ENCODE data around the gene C5orf58. TPM values are rescaled to one million over a fixed set of nuclear protein-coding genes. Genes with fewer than 3 reads are reported as not detected.
A peak's percentile ranks its signal among the peaks of the same experiment; 100 is the strongest.

C5orf58 gene
- total and polyA plus RNA-seq, 9 of the 15 experiments (the other 6 are each of a cell fraction or from before 2014, with no cell fraction given), result 1.5 to 7.6 (median 5.3) TPM

DNA sequence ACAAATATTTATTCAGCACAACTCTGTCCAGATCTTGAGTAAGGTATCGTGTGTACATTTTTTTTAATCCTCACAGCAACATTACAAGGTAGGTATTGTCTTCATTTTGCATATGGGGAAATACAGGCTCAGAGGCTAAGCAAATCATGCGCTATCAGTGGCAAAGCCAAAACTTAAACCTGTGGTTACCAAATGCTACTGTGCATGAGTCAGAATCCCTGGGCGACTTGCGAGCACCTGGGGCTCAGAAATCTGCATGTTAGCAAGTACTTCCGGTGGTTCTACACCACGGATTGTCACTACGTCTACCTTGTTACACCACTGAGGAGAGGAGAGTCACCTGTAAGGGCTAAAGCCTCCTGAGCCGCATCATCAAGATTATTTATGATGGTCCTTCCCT lies 21.3 kb downstream of the C5orf58 start:
- Histone ChIP-seq H4K20me1 (replicated peaks; ENCODE audit: control insufficient read depth, insufficient read depth, low read length) (no peaks in the 10 kb centered on the region), H3K9me1 (ENCODE audit: control insufficient read depth, insufficient read depth, low read length) (no peaks in the 10 kb centered on the region), H3K27ac (ENCODE audit: extremely low read depth, low read depth, low read length) (no peak overlapping the region), H2AFZ (ENCODE audit: low read depth, low read length) (no peak overlapping the region), H3K9me3 (replicated peaks; ENCODE audit: control insufficient read depth, insufficient read depth, low read depth, low read length) (no peaks in the 10 kb centered on the region), H3K79me2 (ENCODE audit: control insufficient read depth, insufficient read depth, low read length) (no peaks in the 10 kb centered on the region), H3K4me2 (ENCODE audit: insufficient read depth, low read length) (no peak overlapping the region), H3K4me3 (no peak overlapping the region), H3K4me1 (replicated peaks in 1 of 2; ENCODE audit: control insufficient read depth in 2 of 2, insufficient read depth in 2 of 2, low read length in 2 of 2) (peaks cover 0 to 19% of the 10 kb centered on the region in 2 experiments; a peak in 3 of 5 replicates), H3K9ac (ENCODE audit: insufficient read depth in 1 of 2, low read depth in 2 of 2, low read length in 2 of 2) (no peak overlapping the region), H3K27me3 (ENCODE audit: control insufficient read depth in 2 of 2, insufficient read depth in 2 of 2, low read length in 2 of 2) (no peaks in the 10 kb centered on the region; a peak in 1 of 5 replicates), H3K36me3 (ENCODE audit: control insufficient read depth, insufficient read depth, low read length) (no peaks in the 10 kb centered on the region)
- no peak for ATAC-seq
- intact Hi-C loops (cut with micrococcal nuclease), result no loop called here
- no peak for TF ChIP-seq POLR2AphosphoS2 (IDR thresholded peaks at IDR 0.05; ENCODE audit: low read length)
- TF ChIP-seq HMBOX1 (IDR thresholded peaks at IDR 0.05), result peak; percentile 32; the same call in 1 of the 2 replicates
- no peak for TF ChIP-seq USF2 (CRISPR knock-in tag; IDR thresholded peaks at IDR 0.05)
- no peak for TF ChIP-seq ELF4 (CRISPR knock-in tag; IDR thresholded peaks at IDR 0.05)
- no peak for TF ChIP-seq HBP1 (CRISPR knock-in tag; IDR thresholded peaks at IDR 0.05)
- POLR2A ChIA-PET, result no interaction called here
- BruUV-seq (replicated peaks), result no TSS peak
- CTCF ChIA-PET (ENCODE audit: low intra/inter-chr PET ratio), result no interaction called here
- 33% methylated on average over 8 of the region's 8 CpGs for WGBS (ENCODE audit: insufficient coverage, low coverage, missing lambda C conversion rate)
- in situ Hi-C loops (cut with MboI), result no loop called here
- no peak for FAIRE-seq
- DNase-seq (ENCODE audit: extremely low read depth in 1 of 4, low spot score in 3 of 4), result no peak
